IMR-90 (cell line): ENCODE results near the gene SMIM22. TPM values are rescaled to one million over a fixed set of nuclear protein-coding genes. Genes with fewer than 3 reads are reported as not detected.

Experiments used
- ATAC-seq: fragments of 200-7000 bp; cut with Tn5 transposase; 2 replicates; pipeline ENCODE4 v1.9.1; 2020; ENCODE audit warnings: low read depth, mild to moderate bottlenecking, moderate library complexity
- BruUV-seq: library from RNA; stranded (reverse); fragments of 400-500 nt; replicated peaks from 2 replicates; lab custom pipeline; 2021; lab: Mats Ljungman, UMichigan
- CTCF ChIA-PET: fragments of 300-600 bp; formaldehyde crosslinking; extraction: SDS; loops from one replicate; lab custom pipeline; 2021; ENCODE audit warnings: antibody characterized with exemption; lab: Yijun Ruan, JAX
- POLR2A ChIA-PET: fragments of 300-600 bp; sonication (Branson Sonifier 250); formaldehyde crosslinking; loops from one replicate; lab custom pipeline; 2022; ENCODE audit warnings: antibody characterized with exemption; ENCODE audit not compliant: unreplicated experiment; lab: Charles Lee
- DNase-seq: peaks from one replicate; pipeline ENCODE4 v3.0.0; 2013
- H2AFZ ChIP-seq: replicated peaks from 2 replicates; pipeline ENCODE3; 2013; ENCODE audit warnings: low read length, mild to moderate bottlenecking; ENCODE audit not compliant: poor library complexity
- H2AK5ac ChIP-seq: 2 replicates; pipeline ENCODE4 v1.6.1; 2013; ENCODE audit warnings: low read depth, low read length, inconsistent platforms
- H2AK9ac ChIP-seq: replicated peaks from 2 replicates; pipeline ENCODE3; 2013; ENCODE audit warnings: mild to moderate bottlenecking, low read depth, low read length, moderate library complexity; ENCODE audit not compliant: poor library complexity
- H2BK120ac ChIP-seq: 2 replicates; pipeline ENCODE4 v1.6.1; 2013; ENCODE audit warnings: low read depth, low read length, inconsistent platforms
- H2BK15ac ChIP-seq: 3 replicates; pipeline ENCODE4 v1.6.1; 2013; ENCODE audit warnings: low read depth, low read length, inconsistent platforms
- H2BK20ac ChIP-seq: 2 replicates; pipeline ENCODE4 v1.6.1; 2013; ENCODE audit warnings: low read depth, mild to moderate bottlenecking, inconsistent platforms, low read length, moderate library complexity
- H2BK5ac ChIP-seq: 2 replicates; pipeline ENCODE4 v1.6.1; 2013; ENCODE audit warnings: mild to moderate bottlenecking, low read depth, low read length, inconsistent platforms; ENCODE audit not compliant: poor library complexity, severe bottlenecking
- H3K14ac ChIP-seq: replicated peaks from 2 replicates; pipeline ENCODE4 v1.6.1; 2013; ENCODE audit warnings: low read depth, low read length, inconsistent platforms
- H3K18ac ChIP-seq: 2 replicates; pipeline ENCODE4 v1.6.1; 2013; ENCODE audit warnings: low read depth, low read length, control low read depth
- H3K23ac ChIP-seq: 2 replicates; pipeline ENCODE4 v1.6.1; 2013; ENCODE audit warnings: low read depth, low read length, inconsistent platforms
- H3K27ac ChIP-seq: 2 replicates; pipeline ENCODE4 v1.5.1; 2013; ENCODE audit warnings: mild to moderate bottlenecking, control low read depth, low read length; ENCODE audit not compliant: insufficient read depth
- H3K27me3 ChIP-seq: 2 replicates; pipeline ENCODE4 v1.6.1; 2013; ENCODE audit warnings: low read length; ENCODE audit not compliant: control insufficient read depth, insufficient read depth
- H3K36me3 ChIP-seq: 2 replicates; pipeline ENCODE4 v1.6.1; 2013; ENCODE audit warnings: low read length, mixed read lengths; ENCODE audit not compliant: control insufficient read depth, insufficient read depth
- H3K4ac ChIP-seq: 2 replicates; pipeline ENCODE4 v1.6.1; 2013; ENCODE audit warnings: low read depth, low read length, inconsistent platforms
- H3K4me1 ChIP-seq: 2 replicates; pipeline ENCODE4 v1.6.1; 2013; ENCODE audit warnings: low read length, mixed read lengths; ENCODE audit not compliant: control insufficient read depth, insufficient read depth
- H3K4me2 ChIP-seq: 2 replicates; pipeline ENCODE4 v1.6.1; 2013; ENCODE audit warnings: low read depth, mild to moderate bottlenecking, control low read depth, low read length, moderate library complexity
- H3K4me3 ChIP-seq: 2 replicates; pipeline ENCODE4 v1.5.1; 2013; ENCODE audit warnings: low read depth, mild to moderate bottlenecking, control low read depth, low read length, moderate library complexity; ENCODE audit not compliant: insufficient read depth
- H3K56ac ChIP-seq: 2 replicates; pipeline ENCODE4 v1.6.1; 2013; ENCODE audit warnings: low read length, inconsistent platforms; ENCODE audit not compliant: insufficient read depth; ENCODE audit errors: extremely low read depth
- H3K79me1 ChIP-seq, 2 experiments: 2 replicates each; pipeline ENCODE4 v1.6.1; 2013; ENCODE audit warnings: low read length in 2 of 2, inconsistent platforms in 1 of 2, low read depth in 1 of 2
- H3K9ac ChIP-seq: 2 replicates; pipeline ENCODE4 v1.6.1; 2013; ENCODE audit warnings: low read depth, low read length, control low read depth
- H3K9me1 ChIP-seq: 2 replicates; pipeline ENCODE4 v1.6.1; 2013; ENCODE audit warnings: low read length, inconsistent platforms; ENCODE audit not compliant: insufficient read depth
- H3K9me3 ChIP-seq: 2 replicates; pipeline ENCODE4 v1.6.1; 2013; ENCODE audit warnings: low read length; ENCODE audit not compliant: control insufficient read depth, insufficient read depth
- H4K20me1 ChIP-seq: 2 replicates; pipeline ENCODE4 v1.6.1; 2013; ENCODE audit warnings: low read length, inconsistent platforms; ENCODE audit not compliant: insufficient read depth
- H4K5ac ChIP-seq: 2 replicates; pipeline ENCODE4 v1.6.1; 2013; ENCODE audit warnings: mild to moderate bottlenecking, low read depth, low read length, control low read depth
- H4K8ac ChIP-seq, 2 experiments: 2 replicates each; pipeline ENCODE4 v1.6.1; 2013; ENCODE audit warnings: low read depth in 2 of 2, low read length in 2 of 2, control low read depth in 1 of 2, inconsistent platforms in 1 of 2
- H4K91ac ChIP-seq: 2 replicates; pipeline ENCODE4 v1.6.1; 2013; ENCODE audit warnings: low read depth, low read length, inconsistent platforms; ENCODE audit not compliant: insufficient read depth
- BHLHE40 ChIP-seq: fragments of 150-350 bp; IDR thresholded peaks from 2 replicates; pipeline ENCODE4 v1.6.1; 2016; ENCODE audit warnings: mild to moderate bottlenecking, low read depth, low read length
- CEBPB ChIP-seq: IDR thresholded peaks from 2 replicates; pipeline ENCODE4 v1.6.1; 2012; ENCODE audit warnings: low read depth, low read length, improper control_type of control experiment
- CHD1 ChIP-seq: IDR thresholded peaks from 2 replicates; pipeline ENCODE4 v1.6.1; 2012; ENCODE audit warnings: low read depth, low read length, improper control_type of control experiment
- FOS ChIP-seq: fragments of 150-350 bp; IDR thresholded peaks from 2 replicates; pipeline ENCODE4 v1.6.1; 2016; ENCODE audit warnings: low read depth, low read length
- MAFK ChIP-seq: IDR thresholded peaks from 2 replicates; pipeline ENCODE4 v1.6.1; 2012; ENCODE audit warnings: low read depth, low read length, improper control_type of control experiment
- MAZ ChIP-seq: IDR thresholded peaks from 2 replicates; pipeline ENCODE4 v1.6.1; 2012; ENCODE audit warnings: low read depth, mild to moderate bottlenecking, low read length, improper control_type of control experiment, moderate library complexity, borderline replicate concordance
- MXI1 ChIP-seq: IDR thresholded peaks from 2 replicates; pipeline ENCODE4 v1.6.1; 2012; ENCODE audit warnings: low read depth, mild to moderate bottlenecking, low read length, moderate library complexity, borderline replicate concordance
- NFE2L2 ChIP-seq: fragments of 150-350 bp; IDR thresholded peaks from 2 replicates; pipeline ENCODE4 v1.6.1; 2016; ENCODE audit warnings: low read depth, mild to moderate bottlenecking, low read length
- POLR2A ChIP-seq: IDR thresholded peaks from 2 replicates; pipeline ENCODE4 v1.6.1; 2012; ENCODE audit warnings: mild to moderate bottlenecking, low read depth, low read length
- RAD21 ChIP-seq: IDR thresholded peaks from 2 replicates; pipeline ENCODE4 v1.6.1; 2012; ENCODE audit warnings: low read length, improper control_type of control experiment
- RCOR1 ChIP-seq: IDR thresholded peaks from 2 replicates; pipeline ENCODE4 v1.6.1; 2012; ENCODE audit warnings: mild to moderate bottlenecking, low read length, improper control_type of control experiment; ENCODE audit not compliant: insufficient replicate concordance
- RFX5 ChIP-seq: IDR thresholded peaks from 2 replicates; pipeline ENCODE4 v1.8.0; 2012; ENCODE audit warnings: low read depth, mild to moderate bottlenecking, low read length, moderate library complexity
- SMC3 ChIP-seq: fragments of 150-350 bp; IDR thresholded peaks from 2 replicates; pipeline ENCODE4 v1.6.1; 2016; ENCODE audit warnings: low read depth, mild to moderate bottlenecking, antibody characterized with exemption, low read length, moderate library complexity
- WGBS, 2 experiments: methylation state at CpG; one replicate each; pipeline versions ENCODE4 v1.1.5 to v1.1.7; 2013; ENCODE audit warnings: missing lambda C conversion rate in 2 of 2; ENCODE audit not compliant: insufficient read length in 1 of 2; ENCODE audit errors: extremely low coverage in 2 of 2; 5-methylcytosine and 5-hydroxymethylcytosine counted together
- dilution Hi-C: fragments of 300-500 bp; cut with HindIII; formaldehyde crosslinking; loops from one replicate; pipeline ENCODE4 v1.14.3; 2018; ENCODE audit warnings: low sequenced_read_pairs; ENCODE audit not compliant: unreplicated experiment
- in situ Hi-C: fragments of 300-500 bp; cut with MboI; formaldehyde crosslinking; loops from 3 replicates; pipeline ENCODE4 v1.14.3; 2019; ENCODE audit warnings: low sequenced_read_pairs, inconsistent platforms, mixed read lengths
- intact Hi-C: fragments of 100-400 bp; cut with micrococcal nuclease; formaldehyde crosslinking; loops from 2 replicates; pipeline ENCODE4 v1.10.0; 2022
- polyA plus RNA-seq, 3 experiments: library from polyadenylated mRNA; depleted of rRNA; stranded (reverse); fragments of >200 nt; gene quantifications; 2 replicates each; pipeline ENCODE4 v1.2.3, GENCODE V29; 2012; ENCODE audit warnings: low replicate concordance in 1 of 3
- total RNA-seq: library from RNA; depleted of rRNA; stranded (reverse); fragments of >200 nt; gene quantifications from 2 replicates; pipeline ENCODE4 v1.2.3, GENCODE V29; 2012
- TF ChIP-seq, protein P1 (sequence below): conservative IDR thresholded peaks from 2 replicates; pipeline ENCODE4 v1.5.1; 2012; ENCODE audit warnings: mild to moderate bottlenecking, low read depth, low read length, improper control_type of control experiment
- TF ChIP-seq, protein P2 (sequence below): fragments of 150-350 bp; IDR thresholded peaks from 2 replicates; pipeline ENCODE4 v1.6.1; 2017; ENCODE audit warnings: mild to moderate bottlenecking, antibody characterized with exemption, low read length, low read depth

The SMIM22 gene
- total and polyA plus RNA-seq, 2 of the 4 experiments (the other 2 are of a cell fraction) = not detected

DNA sequence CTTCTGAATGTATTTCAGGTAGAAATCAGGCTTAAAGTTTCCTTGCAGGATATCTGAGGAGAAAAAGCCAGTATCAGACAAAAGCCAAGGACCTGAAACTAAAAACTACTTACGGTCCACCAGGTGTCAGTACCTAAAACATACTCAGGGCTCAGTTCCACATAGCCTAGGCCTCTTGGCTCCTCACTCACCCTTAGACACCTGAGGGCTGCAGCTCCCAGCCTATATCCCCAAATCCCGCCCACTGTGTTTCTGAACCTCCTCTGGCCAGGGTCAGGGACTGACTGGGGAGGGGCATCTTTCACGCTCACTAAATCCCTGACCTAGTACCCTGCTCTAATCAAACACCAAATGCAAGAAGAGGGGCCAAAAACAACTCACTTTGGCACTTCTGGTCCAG, 16.1 kb downstream of the SMIM22 start:
- Histone ChIP-seq H3K79me1 (no peaks in the 10 kb centered on the region; a peak in 2 of 4 replicates), H3K9me1 (no peaks in the 10 kb centered on the region), H2AK5ac (no peak overlapping the region), H3K4me3 (no peak overlapping the region), H3K4ac (no peak overlapping the region), H2BK120ac (no peak overlapping the region), H2BK20ac (no peak overlapping the region), H4K91ac (no peak overlapping the region), H3K18ac (no peak overlapping the region), H3K14ac (no peak overlapping the region), H2BK15ac (no peak overlapping the region), H4K8ac (no peak overlapping the region), H2AFZ (no peak overlapping the region), H3K56ac (no peak overlapping the region), H3K27me3 (no peaks in the 10 kb centered on the region), H3K9me3 (no peaks in the 10 kb centered on the region), H3K36me3 (peaks cover 47% of the 10 kb centered on the region), H3K4me2 (no peak overlapping the region), H2AK9ac (no peak overlapping the region), H4K5ac (no peak overlapping the region), H3K23ac (no peak overlapping the region), H3K9ac (no peak overlapping the region), H2BK5ac (no peak overlapping the region), H4K20me1 (no peaks in the 10 kb centered on the region), H3K4me1 (peaks cover 8% of the 10 kb centered on the region; the same call in 1 of the 2 replicates), H3K27ac (no peak overlapping the region)
- CTCF ChIA-PET = no interaction called here
- DNase-seq (no peak), ATAC-seq (no peak)
- dilution Hi-C loops (no loop called here), intact Hi-C loops (no loop called here), in situ Hi-C loops (no loop called here)
- POLR2A ChIA-PET = interaction anchor here (0.6 kb wide), 1 partner anchor 249 kb away, joined by 5 read pairs; no protein-coding TSS in a partner anchor
- no CpG with 5 or more reads among the region's 3 CpGs for WGBS, 2 experiments
- no TSS peak for BruUV-seq
- TF ChIP-seq, protein P1, sequence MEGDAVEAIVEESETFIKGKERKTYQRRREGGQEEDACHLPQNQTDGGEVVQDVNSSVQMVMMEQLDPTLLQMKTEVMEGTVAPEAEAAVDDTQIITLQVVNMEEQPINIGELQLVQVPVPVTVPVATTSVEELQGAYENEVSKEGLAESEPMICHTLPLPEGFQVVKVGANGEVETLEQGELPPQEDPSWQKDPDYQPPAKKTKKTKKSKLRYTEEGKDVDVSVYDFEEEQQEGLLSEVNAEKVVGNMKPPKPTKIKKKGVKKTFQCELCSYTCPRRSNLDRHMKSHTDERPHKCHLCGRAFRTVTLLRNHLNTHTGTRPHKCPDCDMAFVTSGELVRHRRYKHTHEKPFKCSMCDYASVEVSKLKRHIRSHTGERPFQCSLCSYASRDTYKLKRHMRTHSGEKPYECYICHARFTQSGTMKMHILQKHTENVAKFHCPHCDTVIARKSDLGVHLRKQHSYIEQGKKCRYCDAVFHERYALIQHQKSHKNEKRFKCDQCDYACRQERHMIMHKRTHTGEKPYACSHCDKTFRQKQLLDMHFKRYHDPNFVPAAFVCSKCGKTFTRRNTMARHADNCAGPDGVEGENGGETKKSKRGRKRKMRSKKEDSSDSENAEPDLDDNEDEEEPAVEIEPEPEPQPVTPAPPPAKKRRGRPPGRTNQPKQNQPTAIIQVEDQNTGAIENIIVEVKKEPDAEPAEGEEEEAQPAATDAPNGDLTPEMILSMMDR = no peak
- TF ChIP-seq RFX5 = no peak
- no peak for TF ChIP-seq RCOR1
- no peak for TF ChIP-seq MAFK
- TF ChIP-seq, protein P2, sequence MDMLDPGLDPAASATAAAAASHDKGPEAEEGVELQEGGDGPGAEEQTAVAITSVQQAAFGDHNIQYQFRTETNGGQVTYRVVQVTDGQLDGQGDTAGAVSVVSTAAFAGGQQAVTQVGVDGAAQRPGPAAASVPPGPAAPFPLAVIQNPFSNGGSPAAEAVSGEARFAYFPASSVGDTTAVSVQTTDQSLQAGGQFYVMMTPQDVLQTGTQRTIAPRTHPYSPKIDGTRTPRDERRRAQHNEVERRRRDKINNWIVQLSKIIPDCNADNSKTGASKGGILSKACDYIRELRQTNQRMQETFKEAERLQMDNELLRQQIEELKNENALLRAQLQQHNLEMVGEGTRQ = no peak
- TF ChIP-seq BHLHE40 = no peak
- TF ChIP-seq RAD21 = no peak
- no peak for TF ChIP-seq CEBPB
- TF ChIP-seq MAZ = no peak
- no peak for TF ChIP-seq FOS
- no peak for TF ChIP-seq MXI1
- no peak for TF ChIP-seq NFE2L2
- TF ChIP-seq CHD1 = no peak
- no peak for TF ChIP-seq SMC3
- no peak for TF ChIP-seq POLR2A
